IMR-90 (cell line): ENCODE results near the gene PKD2L1. TPM values are rescaled to one million over a fixed set of nuclear protein-coding genes. Genes with fewer than 3 reads are reported as not detected.

ENCODE experiments used
- ATAC-seq: fragments of 200-7000 bp; cut with Tn5 transposase; 2 replicates; pipeline ENCODE4 v1.9.1; 2020; ENCODE audit warnings: low read depth, mild to moderate bottlenecking, moderate library complexity
- Bru-seq: library from RNA; stranded (reverse); fragments of 400-500 nt; gene quantifications from one replicate; lab custom pipeline; 2021; lab: Mats Ljungman, UMichigan
- BruChase-seq, 2 experiments: library from RNA; stranded (reverse); fragments of 400-500 nt; gene quantifications; one replicate each; lab custom pipeline; 2021; lab: Mats Ljungman, UMichigan
- BruUV-seq: library from RNA; stranded (reverse); fragments of 400-500 nt; replicated peaks from 2 replicates; lab custom pipeline; 2021; lab: Mats Ljungman, UMichigan
- CTCF ChIA-PET: fragments of 300-600 bp; formaldehyde crosslinking; extraction: SDS; loops from one replicate; lab custom pipeline; 2021; ENCODE audit warnings: antibody characterized with exemption; lab: Yijun Ruan, JAX
- POLR2A ChIA-PET: fragments of 300-600 bp; sonication (Branson Sonifier 250); formaldehyde crosslinking; loops from one replicate; lab custom pipeline; 2022; ENCODE audit warnings: antibody characterized with exemption; ENCODE audit not compliant: unreplicated experiment; lab: Charles Lee
- DNase-seq: peaks from one replicate; pipeline ENCODE4 v3.0.0; 2013
- H2AFZ ChIP-seq: replicated peaks from 2 replicates; pipeline ENCODE3; 2013; ENCODE audit warnings: low read length, mild to moderate bottlenecking; ENCODE audit not compliant: poor library complexity
- H2AK5ac ChIP-seq: 2 replicates; pipeline ENCODE4 v1.6.1; 2013; ENCODE audit warnings: low read depth, low read length, inconsistent platforms
- H2AK9ac ChIP-seq: replicated peaks from 2 replicates; pipeline ENCODE3; 2013; ENCODE audit warnings: mild to moderate bottlenecking, low read depth, low read length, moderate library complexity; ENCODE audit not compliant: poor library complexity
- H2BK120ac ChIP-seq: 2 replicates; pipeline ENCODE4 v1.6.1; 2013; ENCODE audit warnings: low read depth, low read length, inconsistent platforms
- H2BK15ac ChIP-seq: 3 replicates; pipeline ENCODE4 v1.6.1; 2013; ENCODE audit warnings: low read depth, low read length, inconsistent platforms
- H2BK20ac ChIP-seq: 2 replicates; pipeline ENCODE4 v1.6.1; 2013; ENCODE audit warnings: low read depth, mild to moderate bottlenecking, inconsistent platforms, low read length, moderate library complexity
- H2BK5ac ChIP-seq: 2 replicates; pipeline ENCODE4 v1.6.1; 2013; ENCODE audit warnings: mild to moderate bottlenecking, low read depth, low read length, inconsistent platforms; ENCODE audit not compliant: poor library complexity, severe bottlenecking
- H3K14ac ChIP-seq: replicated peaks from 2 replicates; pipeline ENCODE4 v1.6.1; 2013; ENCODE audit warnings: low read depth, low read length, inconsistent platforms
- H3K18ac ChIP-seq: 2 replicates; pipeline ENCODE4 v1.6.1; 2013; ENCODE audit warnings: low read depth, low read length, control low read depth
- H3K23ac ChIP-seq: 2 replicates; pipeline ENCODE4 v1.6.1; 2013; ENCODE audit warnings: low read depth, low read length, inconsistent platforms
- H3K27ac ChIP-seq: 2 replicates; pipeline ENCODE4 v1.5.1; 2013; ENCODE audit warnings: mild to moderate bottlenecking, control low read depth, low read length; ENCODE audit not compliant: insufficient read depth
- H3K27me3 ChIP-seq: 2 replicates; pipeline ENCODE4 v1.6.1; 2013; ENCODE audit warnings: low read length; ENCODE audit not compliant: control insufficient read depth, insufficient read depth
- H3K36me3 ChIP-seq: 2 replicates; pipeline ENCODE4 v1.6.1; 2013; ENCODE audit warnings: low read length, mixed read lengths; ENCODE audit not compliant: control insufficient read depth, insufficient read depth
- H3K4ac ChIP-seq: 2 replicates; pipeline ENCODE4 v1.6.1; 2013; ENCODE audit warnings: low read depth, low read length, inconsistent platforms
- H3K4me1 ChIP-seq: 2 replicates; pipeline ENCODE4 v1.6.1; 2013; ENCODE audit warnings: low read length, mixed read lengths; ENCODE audit not compliant: control insufficient read depth, insufficient read depth
- H3K4me2 ChIP-seq: 2 replicates; pipeline ENCODE4 v1.6.1; 2013; ENCODE audit warnings: low read depth, mild to moderate bottlenecking, control low read depth, low read length, moderate library complexity
- H3K4me3 ChIP-seq: 2 replicates; pipeline ENCODE4 v1.5.1; 2013; ENCODE audit warnings: low read depth, mild to moderate bottlenecking, control low read depth, low read length, moderate library complexity; ENCODE audit not compliant: insufficient read depth
- H3K56ac ChIP-seq: 2 replicates; pipeline ENCODE4 v1.6.1; 2013; ENCODE audit warnings: low read length, inconsistent platforms; ENCODE audit not compliant: insufficient read depth; ENCODE audit errors: extremely low read depth
- H3K79me1 ChIP-seq, 2 experiments: 2 replicates each; pipeline ENCODE4 v1.6.1; 2013; ENCODE audit warnings: low read length in 2 of 2, inconsistent platforms in 1 of 2, low read depth in 1 of 2
- H3K9ac ChIP-seq: 2 replicates; pipeline ENCODE4 v1.6.1; 2013; ENCODE audit warnings: low read depth, low read length, control low read depth
- H3K9me1 ChIP-seq: 2 replicates; pipeline ENCODE4 v1.6.1; 2013; ENCODE audit warnings: low read length, inconsistent platforms; ENCODE audit not compliant: insufficient read depth
- H3K9me3 ChIP-seq: 2 replicates; pipeline ENCODE4 v1.6.1; 2013; ENCODE audit warnings: low read length; ENCODE audit not compliant: control insufficient read depth, insufficient read depth
- H4K20me1 ChIP-seq: 2 replicates; pipeline ENCODE4 v1.6.1; 2013; ENCODE audit warnings: low read length, inconsistent platforms; ENCODE audit not compliant: insufficient read depth
- H4K5ac ChIP-seq: 2 replicates; pipeline ENCODE4 v1.6.1; 2013; ENCODE audit warnings: mild to moderate bottlenecking, low read depth, low read length, control low read depth
- H4K8ac ChIP-seq, 2 experiments: 2 replicates each; pipeline ENCODE4 v1.6.1; 2013; ENCODE audit warnings: low read depth in 2 of 2, low read length in 2 of 2, control low read depth in 1 of 2, inconsistent platforms in 1 of 2
- H4K91ac ChIP-seq: 2 replicates; pipeline ENCODE4 v1.6.1; 2013; ENCODE audit warnings: low read depth, low read length, inconsistent platforms; ENCODE audit not compliant: insufficient read depth
- BHLHE40 ChIP-seq: fragments of 150-350 bp; IDR thresholded peaks from 2 replicates; pipeline ENCODE4 v1.6.1; 2016; ENCODE audit warnings: mild to moderate bottlenecking, low read depth, low read length
- CEBPB ChIP-seq: IDR thresholded peaks from 2 replicates; pipeline ENCODE4 v1.6.1; 2012; ENCODE audit warnings: low read depth, low read length, improper control_type of control experiment
- CHD1 ChIP-seq: IDR thresholded peaks from 2 replicates; pipeline ENCODE4 v1.6.1; 2012; ENCODE audit warnings: low read depth, low read length, improper control_type of control experiment
- ELK1 ChIP-seq: fragments of 150-350 bp; IDR thresholded peaks from 2 replicates; pipeline ENCODE4 v1.6.1; 2016; ENCODE audit warnings: low read depth, mild to moderate bottlenecking, low read length, moderate library complexity, borderline replicate concordance
- MAZ ChIP-seq: IDR thresholded peaks from 2 replicates; pipeline ENCODE4 v1.6.1; 2012; ENCODE audit warnings: low read depth, mild to moderate bottlenecking, low read length, improper control_type of control experiment, moderate library complexity, borderline replicate concordance
- RAD21 ChIP-seq: IDR thresholded peaks from 2 replicates; pipeline ENCODE4 v1.6.1; 2012; ENCODE audit warnings: low read length, improper control_type of control experiment
- RCOR1 ChIP-seq: IDR thresholded peaks from 2 replicates; pipeline ENCODE4 v1.6.1; 2012; ENCODE audit warnings: mild to moderate bottlenecking, low read length, improper control_type of control experiment; ENCODE audit not compliant: insufficient replicate concordance
- SMC3 ChIP-seq: fragments of 150-350 bp; IDR thresholded peaks from 2 replicates; pipeline ENCODE4 v1.6.1; 2016; ENCODE audit warnings: low read depth, mild to moderate bottlenecking, antibody characterized with exemption, low read length, moderate library complexity
- WGBS, 2 experiments: methylation state at CpG; one replicate each; pipeline versions ENCODE4 v1.1.5 to v1.1.7; 2013; ENCODE audit warnings: missing lambda C conversion rate in 2 of 2; ENCODE audit not compliant: insufficient read length in 1 of 2; ENCODE audit errors: extremely low coverage in 2 of 2; 5-methylcytosine and 5-hydroxymethylcytosine counted together
- dilution Hi-C: fragments of 300-500 bp; cut with HindIII; formaldehyde crosslinking; loops from one replicate; pipeline ENCODE4 v1.14.3; 2018; ENCODE audit warnings: low sequenced_read_pairs; ENCODE audit not compliant: unreplicated experiment
- in situ Hi-C: fragments of 300-500 bp; cut with MboI; formaldehyde crosslinking; loops from 3 replicates; pipeline ENCODE4 v1.14.3; 2019; ENCODE audit warnings: low sequenced_read_pairs, inconsistent platforms, mixed read lengths
- intact Hi-C: fragments of 100-400 bp; cut with micrococcal nuclease; formaldehyde crosslinking; loops from 2 replicates; pipeline ENCODE4 v1.10.0; 2022
- long read RNA-seq: library from polyadenylated mRNA; unstranded; transcript quantifications from one replicate; pipeline ENCODE4 v2.0.0, GENCODE V29; 2021; ENCODE audit not compliant: unreplicated experiment
- polyA plus RNA-seq, 3 experiments: library from polyadenylated mRNA; depleted of rRNA; stranded (reverse); fragments of >200 nt; gene quantifications; 2 replicates each; pipeline ENCODE4 v1.2.3, GENCODE V29; 2012; ENCODE audit warnings: low replicate concordance in 1 of 3
- total RNA-seq: library from RNA; depleted of rRNA; stranded (reverse); fragments of >200 nt; gene quantifications from 2 replicates; pipeline ENCODE4 v1.2.3, GENCODE V29; 2012; rRNA removed

Gene PKD2L1
- total RNA-seq, result not detected in 2 replicates
- not detected in 2 replicates for polyA plus RNA-seq (2012; rRNA removed)
- polyA plus RNA-seq (2012; cell fraction: cytosol; rRNA removed), result not detected in 2 replicates
- polyA plus RNA-seq (2012; cell fraction: nucleus; rRNA removed; ENCODE audit: low replicate concordance), result not detected in 2 replicates
- percentile 2 among the genes with signal in this experiment for Bru-seq, nascent RNA
- BruChase-seq, experiment 1, labeled RNA remaining after a 6-hour chase, result percentile 9 among the genes with signal in this experiment
- percentile 6 among the genes with signal in this experiment for BruChase-seq, experiment 2, labeled RNA remaining after a 2-hour chase
- long read RNA-seq, result 0 reads

GRCh38 chr10:100330079-100330478 is at the start of gene PKD2L1:
TSS of gene PKD2L1 (minus strand) at chr10:100330228. CDS start at chr10:100330103, 125 bp downstream.
- no peak within 1 kb of the TSS for H3K23ac ChIP-seq
- no peaks in the 10 kb centered on the region for H3K9me1 ChIP-seq
- no peak within 1 kb of the TSS for H3K18ac ChIP-seq
- CTCF ChIA-PET, result interaction anchor here (0.7 kb wide), 1 partner anchor 206 kb away, joined by 3 read pairs; the partner anchor contains the start of gene HIF1AN
- H2AK5ac ChIP-seq, result no peak within 1 kb of the TSS
- ATAC-seq (no peak), DNase-seq (no peak)
- H3K56ac ChIP-seq, result no peak within 1 kb of the TSS
- H3K9me3 ChIP-seq, result no peaks in the 10 kb centered on the region; the same call in 1 of the 2 replicates
- in situ Hi-C loops, result loop anchor here (25.0 kb wide), 1 partner anchor 557 kb away; no protein-coding TSS in a partner anchor
- no peak within 1 kb of the TSS for H2BK120ac ChIP-seq
- no peaks in the 10 kb centered on the region for H3K4me1 ChIP-seq
- no peak within 1 kb of the TSS for H3K14ac ChIP-seq
- H2BK20ac ChIP-seq, result no peak within 1 kb of the TSS
- POLR2A ChIA-PET, result no interaction called here
- dilution Hi-C loops, result no loop called here
- H3K4me2 ChIP-seq, result no peak within 1 kb of the TSS
- TF ChIP-seq ELK1, result no peak
- TF ChIP-seq MAZ, result no peak
- no peak for TF ChIP-seq CHD1
- TF ChIP-seq SMC3, result no peak
- no peak for TF ChIP-seq RCOR1
- no peak for TF ChIP-seq RAD21
- no peak for TF ChIP-seq BHLHE40
- no peak for TF ChIP-seq CEBPB
- H4K8ac ChIP-seq, result no peak within 1 kb of the TSS
- H3K36me3 ChIP-seq, result no peaks in the 10 kb centered on the region
- H3K4me3 ChIP-seq, result no peak within 1 kb of the TSS
- H4K91ac ChIP-seq, result no peak within 1 kb of the TSS
- intact Hi-C loops, result no loop called here
- H3K27me3 ChIP-seq, result peaks cover 56% of the 10 kb centered on the region
- no peak within 1 kb of the TSS for H4K5ac ChIP-seq
- no peaks in the 10 kb centered on the region for H4K20me1 ChIP-seq
- H3K79me1 ChIP-seq, result no peaks in the 10 kb centered on the region
- H3K4ac ChIP-seq, result no peak within 1 kb of the TSS
- H2BK15ac ChIP-seq, result no peak within 1 kb of the TSS
- no peak within 1 kb of the TSS for H3K27ac ChIP-seq
- 7% methylated on average over 3 of the region's 5 CpGs; no CpG with 5 or more reads in 1 of the 2 experiments for WGBS, 2 experiments
- no peak within 1 kb of the TSS for H2BK5ac ChIP-seq
- H3K9ac ChIP-seq, result no peak within 1 kb of the TSS
- no peak within 1 kb of the TSS for H2AK9ac ChIP-seq
- BruUV-seq, result no TSS peak
- no peak within 1 kb of the TSS for H2AFZ ChIP-seq
